NCI-H446 treated with DMSO at 0.1 percent for 48 hours (cell line): ENCODE measurements around the gene BRICD5.
"Not testable (repeated sequence)": the region's sequence is repeated elsewhere in the genome, so short reads cannot be mapped to it uniquely, and the experiment has no call there.

Experiments used
- DNase-seq: peaks from one replicate; lab custom pipeline; 2025; lab: John Stamatoyannopoulos, UW

Gene BRICD5

DNA sequence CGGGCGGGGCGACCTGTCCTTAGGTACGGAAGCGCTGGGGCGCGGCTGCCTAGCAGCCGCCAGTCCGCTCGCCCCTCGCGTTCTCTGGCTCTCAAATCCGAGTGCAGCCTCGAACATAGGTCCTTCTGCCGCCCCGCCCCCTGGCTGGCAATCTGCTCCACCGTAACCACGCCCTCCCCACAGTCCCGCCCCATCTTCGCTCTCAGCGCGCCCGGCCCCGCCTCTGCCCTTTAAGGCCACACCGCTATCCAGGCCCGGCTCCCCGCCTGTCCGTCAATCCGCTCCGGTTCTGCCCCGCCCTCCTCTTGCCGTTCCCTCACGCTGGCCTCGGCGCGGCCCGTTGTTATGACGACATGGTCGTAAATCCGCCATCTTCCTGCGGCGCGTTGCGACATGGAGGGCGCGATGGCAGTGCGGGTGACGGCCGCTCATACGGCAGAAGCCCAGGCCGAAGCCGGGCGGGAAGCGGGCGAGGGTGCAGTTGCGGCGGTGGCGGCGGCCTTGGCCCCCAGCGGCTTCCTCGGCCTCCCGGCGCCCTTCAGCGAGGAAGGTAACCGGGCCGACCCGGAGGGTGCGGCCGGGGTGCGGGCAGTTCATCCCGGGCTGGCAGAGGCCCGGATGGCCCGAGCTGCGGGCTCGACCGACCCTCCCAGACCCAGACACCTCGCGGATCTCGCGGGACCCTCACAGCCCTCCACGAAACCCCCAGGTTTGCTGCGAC is 12.7 kb upstream of the BRICD5 start, which contains the start of gene E4F1:
Gene E4F1 (plus strand): TSS at position 371 of the 721 bp plus-strand sequence. CDS start 23 bp downstream, at position 394.
- peak; percentile 97 for DNase-seq

DNA sequence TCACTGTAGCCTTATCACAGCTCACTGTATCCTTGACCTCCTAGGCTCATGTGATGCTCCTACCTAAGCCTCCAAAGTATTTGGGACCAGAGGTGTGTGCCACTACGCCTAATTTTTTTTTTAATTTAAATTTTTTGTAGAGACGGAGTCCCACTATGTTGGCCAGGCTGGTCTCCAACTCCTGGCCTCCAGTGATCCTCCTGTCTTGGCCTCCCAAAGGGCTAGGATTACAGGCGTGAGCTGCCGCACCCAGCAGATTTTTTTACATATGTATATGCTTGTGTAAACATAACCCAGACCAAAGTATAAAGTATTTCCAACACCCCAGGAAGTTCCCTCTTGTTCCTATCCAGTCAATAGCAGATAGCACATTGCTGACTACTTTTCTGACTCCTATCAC is 5.7 kb upstream of the BRICD5 start:
- no peak for DNase-seq

DNA sequence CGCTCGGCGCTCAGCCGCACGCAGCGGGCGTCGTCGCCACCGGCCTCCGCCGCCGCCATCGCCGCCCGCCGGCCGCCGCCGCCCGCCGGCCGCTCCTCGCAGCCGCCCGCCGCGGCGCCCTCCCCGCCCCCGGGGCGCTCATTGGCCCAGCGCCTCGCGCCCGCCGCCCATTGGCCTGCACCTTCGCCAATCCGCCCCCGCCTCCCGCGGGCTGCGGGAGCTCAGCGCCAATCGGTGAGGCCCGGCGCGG is 4.0 kb upstream of the BRICD5 start, which contains the start of gene PGP:
Gene PGP (minus strand): TSS at position 122 of the 250 bp plus-strand sequence. CDS start 63 bp downstream, at position 59.
- no peak for DNase-seq

DNA sequence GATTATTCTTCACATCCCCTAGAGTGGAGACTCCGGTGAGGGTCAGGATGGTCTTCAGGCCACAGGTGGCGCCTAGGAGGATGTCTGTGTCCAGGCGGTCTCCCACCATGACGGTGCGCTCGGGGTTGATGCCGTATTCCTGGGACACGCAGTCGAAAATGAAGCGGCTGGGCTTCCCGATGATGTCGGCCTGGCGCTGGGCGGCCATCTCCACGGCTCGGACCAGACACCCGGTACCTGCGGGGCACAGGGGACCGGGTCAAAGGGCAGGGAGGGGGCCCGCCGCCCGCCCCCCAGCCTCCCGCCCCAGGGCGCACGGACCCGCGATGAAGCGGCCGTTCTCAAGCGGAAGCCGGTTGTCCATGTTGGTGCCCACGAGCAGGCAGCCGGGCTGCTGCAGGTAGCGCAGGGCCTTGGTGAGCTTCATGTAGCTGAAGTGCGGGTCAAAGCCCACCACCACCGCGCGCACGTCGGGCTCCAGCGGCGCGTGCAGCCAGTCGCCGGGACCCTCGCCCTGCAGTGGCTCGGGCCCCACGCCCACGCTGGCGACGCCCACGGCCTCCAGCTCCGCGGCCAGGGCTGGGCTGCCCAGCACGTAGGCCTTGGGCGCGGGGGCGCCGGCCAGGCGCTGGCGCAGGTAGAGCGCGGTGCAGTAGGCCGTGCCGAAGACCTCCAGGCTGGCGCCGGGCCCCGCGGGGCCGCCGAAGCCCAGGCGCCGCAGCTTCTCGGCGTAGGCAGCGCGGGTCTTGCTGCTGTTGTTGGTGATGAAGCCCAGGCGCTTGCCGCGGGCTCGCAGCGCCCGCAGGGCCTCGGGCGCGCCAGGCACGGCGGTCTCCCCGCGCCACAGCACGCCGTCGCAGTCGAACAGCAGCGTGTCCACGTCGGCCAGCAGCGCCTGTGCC is 3.4 kb upstream of the BRICD5 start:
- DNase-seq: no peak

DNA sequence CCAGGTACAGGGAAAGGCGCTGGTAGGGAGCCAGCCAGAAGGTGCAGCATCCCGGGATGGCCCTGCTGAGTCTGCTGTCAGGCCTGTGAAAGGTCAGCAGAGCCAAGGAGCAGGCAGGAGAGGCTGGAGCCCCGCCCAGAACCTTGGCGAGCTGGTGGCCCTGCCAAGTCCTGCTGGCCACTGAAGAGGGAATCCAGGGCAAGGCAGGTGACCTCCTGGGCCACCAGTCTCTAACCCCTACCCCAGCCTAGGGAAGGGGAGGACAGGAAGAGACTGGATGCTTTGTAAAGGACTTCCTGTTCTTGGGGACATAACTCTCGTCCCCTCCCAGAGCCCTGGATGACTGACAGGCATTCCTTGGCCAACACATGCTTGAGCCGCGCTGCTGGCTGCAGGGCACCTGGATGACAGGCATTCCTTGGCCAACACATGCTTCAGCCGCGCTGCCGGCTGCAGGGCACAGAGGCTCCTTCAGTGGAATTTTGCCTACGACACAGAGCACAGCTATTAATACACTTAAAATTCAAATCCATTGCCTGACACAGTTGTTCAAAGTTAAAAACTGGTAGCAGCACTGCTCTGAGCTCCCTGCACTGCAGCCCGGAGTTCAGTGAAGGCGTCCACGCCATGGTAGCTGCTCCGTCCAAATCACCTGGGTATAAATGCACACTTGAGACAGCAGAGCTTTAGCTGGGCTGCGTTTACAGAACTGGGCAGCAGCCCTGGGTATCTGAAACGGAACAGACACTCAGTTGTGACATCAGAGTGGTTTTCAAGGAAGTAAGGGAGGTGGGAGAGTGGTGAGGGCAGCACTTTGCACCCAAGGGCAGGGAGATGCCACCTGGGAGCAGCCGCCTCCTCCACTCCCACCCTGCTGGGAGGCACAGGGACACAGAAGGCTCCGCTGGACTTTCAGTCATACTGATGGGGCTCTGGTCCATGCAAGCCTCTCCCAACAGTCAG is 2.0 kb upstream of the BRICD5 start:
- DNase-seq: no peak

DNA sequence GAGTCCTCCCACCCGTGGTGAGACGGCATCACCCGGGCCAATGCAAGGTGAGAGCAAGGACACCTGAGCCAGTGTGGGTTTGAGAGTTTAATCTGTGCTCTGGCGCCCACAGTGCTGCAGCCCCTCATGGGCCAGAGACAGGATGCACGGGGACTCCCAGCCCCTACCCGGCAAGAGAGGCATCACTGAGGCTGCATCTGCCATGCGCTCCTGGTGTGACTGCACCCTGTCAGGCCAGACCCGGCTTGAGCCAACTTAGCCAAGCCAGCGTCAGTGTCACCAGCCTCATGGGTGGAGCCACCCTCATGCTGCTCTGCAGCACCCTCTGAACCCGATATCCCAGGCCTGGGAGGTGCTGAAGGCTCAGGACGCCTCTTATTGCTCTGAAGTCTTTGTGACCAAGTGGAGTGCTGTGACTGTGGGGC is 1.3 kb upstream of the BRICD5 start:
- no peak for DNase-seq

DNA sequence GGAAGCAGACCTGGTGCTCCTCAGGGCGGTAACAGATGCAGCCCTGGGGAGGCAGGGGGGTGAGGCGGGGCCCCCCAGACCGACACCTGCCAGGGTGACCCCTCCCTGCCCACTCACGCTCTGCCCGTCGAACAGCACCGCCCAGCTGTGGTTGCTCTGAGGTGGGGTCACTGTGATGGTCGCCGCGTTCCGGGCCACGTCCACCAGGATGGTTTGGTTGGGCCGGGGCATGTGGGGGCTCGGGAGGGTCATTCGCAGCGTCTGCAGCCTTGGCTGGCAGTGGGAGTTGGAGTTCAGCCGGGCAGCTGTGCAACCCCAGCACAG is 692 bp downstream of the BRICD5 start:
- DNase-seq: no peak

DNA sequence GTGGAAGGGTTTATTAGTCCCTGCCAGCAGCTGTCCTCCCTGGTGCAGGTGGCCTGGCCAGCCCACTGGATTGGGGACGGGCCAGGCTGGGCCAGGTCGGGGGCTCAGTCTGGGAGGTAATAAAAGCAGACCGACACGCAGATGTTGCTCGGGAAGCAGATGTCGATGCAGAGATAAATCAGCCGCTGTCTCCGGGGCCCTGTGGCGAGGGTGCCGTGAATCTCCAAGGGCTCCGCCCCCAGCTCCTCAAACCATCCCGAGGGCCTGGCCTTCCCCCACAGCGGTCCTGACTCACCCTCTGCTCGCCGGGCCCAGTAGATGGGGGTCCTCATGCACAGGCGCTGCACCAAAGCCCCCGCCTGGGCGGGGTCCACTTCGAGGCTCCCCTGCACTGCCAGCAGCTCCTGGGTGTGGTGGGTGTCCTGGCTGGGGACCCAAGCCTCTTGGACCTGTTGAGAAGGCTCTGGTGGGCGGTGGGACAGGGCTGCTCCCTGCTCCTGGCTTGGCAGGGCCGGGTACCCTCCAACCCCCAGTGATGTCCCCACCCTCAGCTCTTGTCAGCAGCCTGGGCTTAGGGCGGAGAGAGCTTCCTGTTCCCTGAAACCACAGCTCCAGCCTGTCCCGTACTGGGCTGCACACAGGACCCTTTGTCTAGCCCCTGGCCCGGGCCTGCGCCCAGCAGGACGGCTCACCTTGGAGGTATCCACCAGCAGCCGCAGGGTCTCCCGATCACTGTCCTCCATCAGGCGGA is 1.2 kb downstream of the BRICD5 start:
- DNase-seq: no peak

DNA sequence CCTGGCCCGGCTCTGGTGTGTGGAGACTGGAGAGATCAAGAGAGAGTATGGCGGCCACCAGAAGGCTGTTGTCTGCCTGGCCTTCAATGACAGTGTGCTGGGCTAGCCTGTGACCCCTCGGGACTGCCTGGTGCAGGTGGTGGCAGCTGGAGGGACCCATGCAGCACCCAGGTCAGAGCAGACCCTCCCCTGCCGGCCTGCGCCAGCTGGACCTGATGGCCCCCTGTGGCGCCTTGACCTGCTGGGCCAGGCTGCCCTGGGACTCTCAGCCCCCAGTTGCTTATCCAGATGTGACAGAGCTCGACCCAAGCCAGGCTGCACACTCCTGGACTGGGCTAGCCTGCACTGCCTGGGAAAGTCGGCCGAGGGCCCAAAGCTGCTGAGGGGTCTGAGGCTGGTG is 1.9 kb downstream of the BRICD5 start:
- no peak for DNase-seq

DNA sequence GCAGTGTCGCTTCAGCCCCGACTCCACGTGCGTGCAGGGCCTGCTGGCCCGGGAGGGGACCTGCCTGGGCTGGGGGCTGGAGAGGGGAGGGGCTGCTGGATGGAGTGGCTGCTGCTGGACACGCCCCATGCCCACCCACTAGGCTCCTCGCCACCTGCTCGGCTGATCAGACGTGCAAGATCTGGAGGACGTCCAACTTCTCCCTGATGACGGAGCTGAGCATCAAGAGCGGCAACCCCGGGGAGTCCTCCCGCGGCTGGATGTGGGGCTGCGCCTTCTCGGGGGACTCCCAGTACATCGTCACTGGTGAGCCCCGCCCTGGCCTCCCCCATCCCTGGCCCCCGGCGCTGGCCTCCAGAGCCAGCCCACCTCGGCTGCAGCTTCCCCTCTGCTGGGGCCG is 2.4 kb downstream of the BRICD5 start:
- no peak for DNase-seq

DNA sequence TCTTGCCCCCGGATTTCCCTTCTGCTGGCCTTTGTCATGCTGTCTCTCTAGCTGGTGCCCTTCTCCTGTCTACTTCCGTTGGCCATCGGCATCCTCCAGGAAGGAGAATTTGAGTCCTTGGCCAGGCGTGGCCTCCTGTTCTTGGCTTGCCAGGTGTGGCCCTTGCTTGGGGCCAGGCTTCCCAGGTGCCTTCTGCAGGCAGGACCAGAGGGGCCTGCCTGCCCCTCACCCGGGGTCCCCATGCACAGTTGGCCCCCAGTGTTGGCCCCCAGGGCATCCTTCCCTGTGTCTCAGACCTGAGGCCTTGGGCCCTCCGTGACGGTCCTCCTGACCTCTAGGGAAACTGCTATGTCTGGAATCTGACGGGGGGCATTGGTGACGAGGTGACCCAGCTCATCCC is 2.8 kb downstream of the BRICD5 start:
- DNase-seq: no peak

DNA sequence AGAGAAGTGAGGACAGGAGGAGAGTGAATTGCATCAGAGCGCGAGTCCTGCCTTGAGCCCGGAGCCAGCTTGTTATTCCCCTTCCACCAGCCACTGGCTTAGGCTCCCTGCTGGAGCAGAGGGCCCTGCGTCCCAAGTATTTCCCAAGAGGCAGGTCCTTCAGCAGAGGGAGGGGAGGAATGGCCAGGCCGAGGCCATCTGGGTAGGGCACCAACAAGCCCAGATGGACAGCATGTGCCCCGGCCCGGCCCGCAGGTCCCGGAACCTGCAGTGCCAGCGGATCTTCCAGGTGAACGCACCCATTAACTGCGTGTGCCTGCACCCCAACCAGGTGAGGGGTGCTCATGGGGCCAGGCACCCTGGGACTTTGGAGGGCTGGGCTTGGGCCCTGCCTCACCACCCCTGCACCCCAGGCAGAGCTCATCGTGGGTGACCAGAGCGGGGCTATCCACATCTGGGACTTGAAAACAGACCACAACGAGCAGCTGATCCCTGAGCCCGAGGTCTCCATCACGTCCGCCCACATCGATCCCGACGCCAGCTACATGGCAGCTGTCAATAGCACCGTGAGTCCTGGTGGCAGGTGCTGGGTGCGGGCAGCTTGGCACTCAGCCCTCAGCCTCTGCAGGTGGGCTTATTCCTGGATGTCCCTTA is 3.8 kb downstream of the BRICD5 start:
- no peak for DNase-seq

DNA sequence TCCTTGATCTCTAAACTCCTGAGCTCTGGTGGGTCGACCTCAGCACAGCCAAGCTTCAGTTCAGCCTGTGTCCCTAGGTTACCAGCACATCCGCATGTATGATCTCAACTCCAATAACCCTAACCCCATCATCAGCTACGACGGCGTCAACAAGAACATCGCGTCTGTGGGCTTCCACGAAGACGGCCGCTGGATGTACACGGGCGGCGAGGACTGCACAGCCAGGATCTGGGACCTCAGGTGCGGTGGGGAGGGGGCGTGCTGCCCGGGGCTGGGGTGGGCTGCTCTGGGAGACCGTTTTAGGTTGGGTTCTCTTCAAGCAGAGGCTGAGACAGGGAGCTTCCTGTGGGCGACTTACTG is 4.3 kb downstream of the BRICD5 start:
- no peak for DNase-seq

DNA sequence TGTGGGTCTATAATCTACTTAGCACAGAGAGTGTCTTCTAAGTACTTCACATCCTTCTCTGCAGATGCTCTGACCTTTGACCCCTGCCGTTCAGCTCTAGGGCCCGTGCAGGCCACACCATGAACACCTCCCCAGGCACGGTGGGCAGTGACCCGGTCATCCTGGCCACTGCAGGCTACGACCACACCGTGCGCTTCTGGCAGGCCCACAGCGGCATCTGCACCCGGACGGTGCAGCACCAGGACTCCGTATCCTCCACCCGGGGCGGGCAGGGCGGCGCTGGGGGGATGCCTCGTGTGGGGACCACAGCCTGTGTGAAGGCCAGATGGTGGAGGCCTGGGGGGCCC is 4.7 kb downstream of the BRICD5 start:
- no peak for DNase-seq

DNA sequence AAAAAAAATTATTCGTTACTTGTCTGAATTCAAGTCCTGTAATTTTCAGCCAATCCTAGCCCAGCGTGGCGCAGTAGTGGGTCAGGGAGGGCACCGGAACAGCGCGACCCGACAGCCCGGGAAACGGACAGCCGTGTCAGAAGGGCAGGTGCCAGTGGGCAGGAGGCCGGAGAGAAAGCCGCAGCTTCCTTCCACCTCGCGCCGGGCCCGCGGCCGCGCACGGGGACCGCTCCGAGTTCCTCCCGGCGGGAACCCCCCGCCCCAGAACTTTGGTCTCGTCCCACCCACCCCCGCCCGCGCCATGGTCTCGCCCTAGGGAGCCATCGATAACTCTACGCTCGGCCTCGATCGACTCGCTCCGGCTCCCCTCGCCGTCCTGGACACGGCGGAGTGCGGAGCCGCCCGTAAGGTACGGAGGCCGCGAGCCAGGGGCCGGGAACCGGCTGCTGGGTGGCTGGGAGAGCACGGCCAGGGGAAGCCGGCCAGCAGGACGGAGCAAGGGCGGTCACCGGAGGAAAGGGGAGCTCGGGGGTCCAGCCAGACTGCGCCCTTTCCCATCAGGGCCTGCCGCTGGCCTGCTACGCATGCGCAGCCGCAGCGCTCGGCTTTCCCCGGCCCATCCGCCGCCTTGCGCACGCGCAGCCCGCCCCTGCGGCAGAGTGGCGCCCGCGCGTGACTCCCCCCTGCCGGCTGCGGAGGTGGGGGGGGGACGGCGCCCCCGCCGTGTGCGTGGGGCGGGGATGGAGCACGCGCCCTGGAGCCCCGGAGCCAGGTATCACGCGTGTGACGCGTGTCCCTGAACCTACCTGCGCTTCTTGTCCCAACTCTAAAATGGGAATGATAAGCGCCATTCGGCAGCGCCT is 5.3 kb downstream of the BRICD5 start, which contains the start of gene MLST8:
Gene MLST8 (plus strand): TSS at position 351 of the 863 bp plus-strand sequence. CDS start 632 bp downstream, outside the sequence.
- peak; percentile 43 for DNase-seq

DNA sequence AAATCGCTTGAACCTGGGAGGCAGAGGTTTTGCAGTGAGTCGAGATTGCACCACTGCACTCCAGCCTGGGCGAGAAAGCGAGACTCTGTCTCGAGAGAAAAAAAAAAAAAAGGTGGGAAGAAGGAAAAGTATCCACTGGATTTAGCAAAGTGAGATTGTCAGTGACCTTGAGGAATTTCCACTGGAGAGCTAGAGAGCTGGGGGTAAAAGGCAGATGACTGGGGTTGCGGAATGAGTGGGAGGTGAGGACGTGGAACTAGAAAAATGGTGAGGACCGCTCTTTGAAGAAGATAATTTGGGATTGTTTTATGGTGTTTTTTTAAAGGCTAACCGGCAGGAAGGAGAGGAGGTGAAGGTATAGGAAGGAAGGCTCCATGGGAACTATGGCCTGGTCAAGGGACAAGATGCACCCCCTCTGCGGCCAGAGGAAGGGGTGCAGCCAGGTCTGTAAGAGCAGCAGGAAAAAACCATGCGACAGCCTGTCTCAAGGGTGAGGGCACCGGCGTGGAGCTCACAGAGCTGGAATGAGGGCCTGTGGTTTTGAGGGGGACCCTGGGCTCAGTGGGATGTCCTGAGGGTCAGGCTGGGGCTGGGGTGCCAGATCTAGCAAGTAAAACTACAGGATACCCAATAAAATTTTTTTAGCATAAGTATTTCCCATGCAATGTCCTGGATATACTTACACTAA is 6.1 kb downstream of the BRICD5 start:
- no peak for DNase-seq

DNA sequence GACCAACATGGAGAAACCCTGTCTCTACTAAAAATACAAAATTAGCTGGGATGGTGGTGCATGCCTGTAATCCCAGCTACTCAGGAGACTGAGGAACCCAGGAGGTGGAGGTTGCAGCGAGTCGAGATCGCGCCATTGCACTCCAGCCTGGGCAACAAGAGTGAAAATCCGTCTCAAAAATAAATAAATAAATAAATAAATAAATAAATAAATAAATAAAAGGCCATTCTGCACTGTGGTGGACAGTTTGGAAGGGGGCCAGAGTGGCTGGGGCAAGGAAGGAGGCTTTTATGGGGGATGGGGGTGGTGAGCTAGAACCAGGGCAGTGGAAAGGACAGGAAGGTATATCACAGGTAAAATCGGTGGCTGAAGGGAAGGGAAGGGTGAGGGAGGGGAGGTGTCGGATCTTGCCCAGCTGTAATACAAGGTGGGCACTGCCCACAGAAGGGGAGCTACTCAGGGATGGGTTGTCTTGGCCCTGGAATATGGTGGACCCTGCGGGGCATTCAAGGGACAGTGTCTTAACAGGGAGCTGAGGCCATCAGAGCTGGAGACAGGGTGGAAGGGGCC is 7.5 kb downstream of the BRICD5 start:
- DNase-seq: not testable (repeated sequence)

DNA sequence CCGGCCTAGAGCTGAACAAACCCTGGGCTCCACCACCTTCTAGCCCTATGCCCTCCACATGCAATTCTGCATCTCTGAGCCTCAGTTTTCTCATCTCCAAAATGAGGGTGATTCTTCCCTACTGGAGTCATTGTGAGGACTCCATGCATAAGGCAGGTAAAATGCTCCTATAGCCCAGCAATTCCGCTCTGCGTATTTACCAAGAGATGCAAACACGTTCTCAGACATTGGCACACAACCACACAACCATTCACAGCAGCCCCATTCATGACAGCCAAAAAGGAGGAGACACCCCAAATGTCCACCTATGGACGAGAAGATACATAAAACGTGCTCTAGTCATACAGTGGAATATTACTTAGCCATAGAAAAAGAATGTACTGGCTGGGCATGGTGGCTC is 10.3 kb downstream of the BRICD5 start:
- no peak for DNase-seq

DNA sequence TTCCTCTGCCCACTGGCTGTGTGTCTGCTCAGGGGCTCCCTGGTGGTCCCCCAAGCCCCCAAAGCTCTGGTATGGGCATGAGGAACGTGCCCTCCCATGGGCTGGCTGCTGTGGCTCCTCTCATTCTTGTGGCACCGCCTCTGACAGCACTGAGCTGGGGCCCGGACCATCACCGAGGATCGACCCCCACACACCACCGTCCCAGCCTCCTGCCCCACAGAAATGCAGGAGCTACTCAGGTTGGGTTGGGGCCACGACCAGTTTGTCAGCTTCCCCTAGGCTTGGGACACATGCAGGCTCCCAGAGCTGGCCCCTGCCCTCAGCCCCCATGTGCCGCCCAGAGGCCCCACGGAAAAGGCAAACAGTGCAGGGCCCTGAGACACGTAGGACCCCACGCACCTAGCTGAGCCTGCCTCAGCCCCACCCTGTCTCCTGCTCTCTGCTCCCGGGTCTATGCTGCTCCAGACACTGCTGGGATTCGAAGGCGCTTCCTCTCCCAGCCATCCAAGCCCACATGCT is 11.0 kb downstream of the BRICD5 start:
- no peak for DNase-seq
